Prostate gland (tissue), 2 donors: ENCODE data around the gene ACOT8.

Source experiments
- POLR2A ChIP-seq: fragments of 450-650 bp; IDR thresholded peaks from one replicate; pipeline ENCODE4 v1.6.1; 2016; ENCODE audit warnings: antibody characterized with exemption, mild to moderate bottlenecking
- POLR2AphosphoS5 ChIP-seq: sonication (generic); formaldehyde crosslinking; IDR thresholded peaks from one replicate; pipeline ENCODE4 v1.6.1; 2017; ENCODE audit warnings: antibody characterized with exemption
- TF ChIP-seq, protein P1 (sequence below), 4 experiments: fragments of 200-600 bp in 2 of 4; fragments of 450-650 bp in 2 of 4; sonication (generic) in 2 of 4; IDR thresholded peaks; 1 replicate in 3 of 4; 2 replicates in 1 of 4; pipeline ENCODE4 v1.5.1; 2016 to 2019; ENCODE audit warnings: antibody characterized with exemption in 4 of 4, mild to moderate bottlenecking in 2 of 4, moderate library complexity in 2 of 4

DNA sequence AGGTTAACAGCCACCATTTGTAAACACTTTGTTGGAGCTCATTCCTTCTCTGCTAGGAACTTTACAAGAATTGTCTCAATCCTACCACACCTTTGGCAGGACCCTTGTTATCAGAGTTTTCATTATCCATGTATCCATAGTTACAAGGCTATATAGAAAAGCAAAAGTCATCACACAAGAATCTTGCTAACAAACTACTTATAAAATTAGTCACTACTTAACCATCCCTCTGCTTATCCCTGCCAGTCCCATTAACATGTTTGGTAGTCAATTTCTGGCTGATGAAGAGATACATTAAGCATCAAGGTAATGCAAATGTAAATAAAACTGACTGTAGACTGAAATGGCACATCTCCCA, 10.6 kb upstream of the ACOT8 start:
- TF ChIP-seq, protein P1, sequence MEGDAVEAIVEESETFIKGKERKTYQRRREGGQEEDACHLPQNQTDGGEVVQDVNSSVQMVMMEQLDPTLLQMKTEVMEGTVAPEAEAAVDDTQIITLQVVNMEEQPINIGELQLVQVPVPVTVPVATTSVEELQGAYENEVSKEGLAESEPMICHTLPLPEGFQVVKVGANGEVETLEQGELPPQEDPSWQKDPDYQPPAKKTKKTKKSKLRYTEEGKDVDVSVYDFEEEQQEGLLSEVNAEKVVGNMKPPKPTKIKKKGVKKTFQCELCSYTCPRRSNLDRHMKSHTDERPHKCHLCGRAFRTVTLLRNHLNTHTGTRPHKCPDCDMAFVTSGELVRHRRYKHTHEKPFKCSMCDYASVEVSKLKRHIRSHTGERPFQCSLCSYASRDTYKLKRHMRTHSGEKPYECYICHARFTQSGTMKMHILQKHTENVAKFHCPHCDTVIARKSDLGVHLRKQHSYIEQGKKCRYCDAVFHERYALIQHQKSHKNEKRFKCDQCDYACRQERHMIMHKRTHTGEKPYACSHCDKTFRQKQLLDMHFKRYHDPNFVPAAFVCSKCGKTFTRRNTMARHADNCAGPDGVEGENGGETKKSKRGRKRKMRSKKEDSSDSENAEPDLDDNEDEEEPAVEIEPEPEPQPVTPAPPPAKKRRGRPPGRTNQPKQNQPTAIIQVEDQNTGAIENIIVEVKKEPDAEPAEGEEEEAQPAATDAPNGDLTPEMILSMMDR (IDR thresholded peaks at IDR 0.05): no peak
- no peak for TF ChIP-seq POLR2AphosphoS5
- no peak for TF ChIP-seq POLR2A
